Measurements from ENCODE around the gene ZNF30. TPM values are rescaled to one million over a fixed set of nuclear protein-coding genes. Genes with fewer than 3 reads are reported as not detected.

ZNF30 gene
- total RNA-seq, 1 experiment from 2014 or later: 8.3 TPM

- Histone ChIP-seq H3T11ph (ENCODE audit: low read length) (no peak overlapping the region), H2AK5ac (ENCODE audit: insufficient read length, low read length) (no peak overlapping the region), H3K9ac (ENCODE audit: extremely low read depth, insufficient read length, low read length) (no peak overlapping the region), H2BK20ac (ENCODE audit: low read depth, low read length, poor library complexity, severe bottlenecking) (no peak overlapping the region), H2BK12ac (ENCODE audit: insufficient read length, low read depth, low read length) (no peak overlapping the region), H3K14ac (ENCODE audit: insufficient read depth, low read length) (no peak overlapping the region), H3K4me1 (ENCODE audit: insufficient read depth, low read length) (peaks cover 5% of the 10 kb centered on the region; the same call in 1 of the 2 replicates), H4K5ac (ENCODE audit: insufficient read length, low read depth, low read length) (no peak overlapping the region), H3K27ac (ENCODE audit: insufficient read length, low read depth, low read length) (no peak overlapping the region), H3K79me2 (ENCODE audit: insufficient read depth, low read length) (no peaks in the 10 kb centered on the region), H3K23me2 (ENCODE audit: insufficient read length, low read depth, low read length, poor library complexity, severe bottlenecking) (no peaks in the 10 kb centered on the region), H3K56ac (ENCODE audit: insufficient read length, low read depth, low read length) (no peak overlapping the region), H4K8ac (replicated peaks; ENCODE audit: insufficient read length, low read depth, low read length) (no peak overlapping the region), H3K9me3 (ENCODE audit: control insufficient read depth, low read depth, low read length) (no peaks in the 10 kb centered on the region), H4K20me1 (ENCODE audit: control insufficient read depth, insufficient read depth, insufficient read length) (no peaks in the 10 kb centered on the region), H3K18ac (ENCODE audit: insufficient read length, low read depth, low read length) (peak overlapping the region; percentile 23), H3K27me3 (ENCODE audit: insufficient read depth, low read length) (no peaks in the 10 kb centered on the region), H3K4ac (ENCODE audit: low read depth, low read length) (no peak overlapping the region), H2BK120ac (ENCODE audit: low read depth, low read length, poor library complexity, severe bottlenecking) (no peak overlapping the region), H3K79me1 (ENCODE audit: insufficient read depth, low read depth, low read length, poor library complexity, severe bottlenecking) (no peaks in the 10 kb centered on the region), H3K4me2 (ENCODE audit: insufficient read depth, insufficient read length, low read length) (no peak overlapping the region), H3K23ac (ENCODE audit: insufficient read length, low read depth, low read length) (no peak overlapping the region), H4K91ac (ENCODE audit: insufficient read length, low read depth, low read length) (no peak overlapping the region), H2BK15ac (ENCODE audit: low read depth, low read length) (no peak overlapping the region), H2BK5ac (ENCODE audit: insufficient read length, low read length) (no peak overlapping the region), H2AFZ (ENCODE audit: low read length) (no peak overlapping the region)
- no CpG with 5 or more reads among the region's 7 CpGs for WGBS (ENCODE audit: extremely low coverage, insufficient read length, low lambda C conversion rate)
- no peaks in the 10 kb centered on the region; the same call in 1 of the 2 replicates for H3K27me3 Mint-ChIP-seq (ENCODE audit: low read depth)
- peaks cover 0 to 5% (median 0%) of the 10 kb centered on the region in 3 experiments; a peak in 3 of 7 replicates for H3K36me3 Mint-ChIP-seq (ENCODE audit: insufficient read depth in 1 of 3, low read depth in 3 of 3)
- TF ChIP-seq, protein P1, sequence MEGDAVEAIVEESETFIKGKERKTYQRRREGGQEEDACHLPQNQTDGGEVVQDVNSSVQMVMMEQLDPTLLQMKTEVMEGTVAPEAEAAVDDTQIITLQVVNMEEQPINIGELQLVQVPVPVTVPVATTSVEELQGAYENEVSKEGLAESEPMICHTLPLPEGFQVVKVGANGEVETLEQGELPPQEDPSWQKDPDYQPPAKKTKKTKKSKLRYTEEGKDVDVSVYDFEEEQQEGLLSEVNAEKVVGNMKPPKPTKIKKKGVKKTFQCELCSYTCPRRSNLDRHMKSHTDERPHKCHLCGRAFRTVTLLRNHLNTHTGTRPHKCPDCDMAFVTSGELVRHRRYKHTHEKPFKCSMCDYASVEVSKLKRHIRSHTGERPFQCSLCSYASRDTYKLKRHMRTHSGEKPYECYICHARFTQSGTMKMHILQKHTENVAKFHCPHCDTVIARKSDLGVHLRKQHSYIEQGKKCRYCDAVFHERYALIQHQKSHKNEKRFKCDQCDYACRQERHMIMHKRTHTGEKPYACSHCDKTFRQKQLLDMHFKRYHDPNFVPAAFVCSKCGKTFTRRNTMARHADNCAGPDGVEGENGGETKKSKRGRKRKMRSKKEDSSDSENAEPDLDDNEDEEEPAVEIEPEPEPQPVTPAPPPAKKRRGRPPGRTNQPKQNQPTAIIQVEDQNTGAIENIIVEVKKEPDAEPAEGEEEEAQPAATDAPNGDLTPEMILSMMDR (conservative IDR thresholded peaks at IDR 0.05): no peak
- peaks cover 4 to 10% of the 10 kb centered on the region in 2 experiments; a peak in 4 of 5 replicates for H3K9me3 Mint-ChIP-seq
- H3K4me1 Mint-ChIP-seq: peaks cover 9% of the 10 kb centered on the region in 2 experiments
- H3K4me3 Mint-ChIP-seq: peak overlapping the region in 1 of 2 experiments; percentile 35; a peak in 2 of 5 replicates
- H3K27ac Mint-ChIP-seq: peak overlapping the region; percentile 8 to 45 (median 11); a peak in 3 of 7 replicates
- DNase-seq: peak; percentile 67
Measured at GRCh38 chr19:34985249-34986022, 58.7 kb downstream of the ZNF30 start.

Data from H9 (cell line).